Activated naive CD8-positive, alpha-beta T cell treated with anti-CD3 and anti-CD28 coated beads, Interleukin-2, amount 10 ng/mL, durations not matched to agents 7 days and 5 days (primary cell): ENCODE results near the gene IKZF1. TPM values are rescaled to one million over a fixed set of nuclear protein-coding genes. Genes with fewer than 3 reads are reported as not detected.
A peak's percentile ranks its signal among the peaks of the same experiment; 100 is the strongest.

ENCODE experiments used
- ATAC-seq: fragments of 150-1000 bp; cut with Tn5 transposase; one replicate; pipeline ENCODE4 v1.10.0; 2021; ENCODE audit warnings: low read depth, moderate library complexity
- POLR2A ChIA-PET: fragments of 350-600 bp; sonication (Branson Sonifier 250); formaldehyde crosslinking; loops from one replicate; lab custom pipeline; 2021; ENCODE audit warnings: antibody characterized with exemption; lab: Charles Lee
- DNase-seq: peaks from one replicate; pipeline ENCODE4 v3.0.0; 2021
- H3K27ac Mint-ChIP-seq: one replicate; pipeline ENCODE4 v1.8.0; 2022; ENCODE audit warnings: mild to moderate bottlenecking, mixed read lengths
- H3K27me3 Mint-ChIP-seq: one replicate; pipeline ENCODE4 v1.8.0; 2022; ENCODE audit warnings: mild to moderate bottlenecking, moderate library complexity, mixed read lengths
- H3K36me3 Mint-ChIP-seq: one replicate; pipeline ENCODE4 v1.8.0; 2021; ENCODE audit warnings: mild to moderate bottlenecking, mixed read lengths
- H3K4me1 Mint-ChIP-seq: one replicate; pipeline ENCODE4 v1.8.0; 2021; ENCODE audit warnings: mixed read lengths
- H3K4me3 Mint-ChIP-seq: one replicate; pipeline ENCODE4 v1.8.0; 2022; ENCODE audit warnings: mild to moderate bottlenecking, moderate library complexity, mixed read lengths
- H3K9me3 Mint-ChIP-seq: one replicate; pipeline ENCODE4 v1.8.0; 2021; ENCODE audit warnings: mixed read lengths
- total RNA-seq, 2 experiments: library from RNA; stranded (reverse); gene quantifications; one replicate each; pipeline ENCODE4 v1.2.3, GENCODE V29; 2021

Gene IKZF1
- total RNA-seq, 2 experiments from 2014 or later: 383 to 410 TPM

GRCh38 chr7:50292165-50292757, 12.3 kb upstream of the IKZF1 start:
- peaks cover 16% of the 10 kb centered on the region for H3K4me1 Mint-ChIP-seq
- H3K27me3 Mint-ChIP-seq: peaks cover 2% of the 10 kb centered on the region
- POLR2A ChIA-PET: no interaction called here
- H3K9me3 Mint-ChIP-seq: peaks cover 7% of the 10 kb centered on the region
- no peak overlapping the region for H3K4me3 Mint-ChIP-seq
- DNase-seq (no peak), ATAC-seq (no peak)
- peaks cover 3% of the 10 kb centered on the region for H3K36me3 Mint-ChIP-seq
- no peak overlapping the region for H3K27ac Mint-ChIP-seq

DNA sequence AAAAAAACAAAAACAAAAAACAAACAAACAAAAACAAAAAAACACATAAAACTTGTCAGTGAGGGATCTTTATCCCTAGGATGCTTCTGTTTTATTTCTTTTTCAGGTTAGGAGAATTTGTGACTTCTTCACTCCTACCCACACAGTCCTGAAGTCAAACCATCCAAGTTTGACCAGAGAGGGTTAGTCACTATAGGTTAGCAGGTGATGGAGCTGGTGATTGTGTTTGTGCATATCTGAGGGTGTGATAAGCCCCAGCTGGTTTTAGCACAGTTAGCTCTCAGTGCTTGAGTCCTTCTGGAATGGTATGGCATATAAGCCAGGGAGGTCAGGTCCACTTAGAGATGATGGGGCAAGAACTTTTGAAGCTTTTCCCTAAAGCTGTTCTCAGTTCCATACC, 11.8 kb upstream of the IKZF1 start:
- no peak for ATAC-seq
- POLR2A ChIA-PET: interaction anchor here (1.2 to 1.4 kb wide), 2 partner anchors 12 to 39 kb away, joined by 3 to 6 read pairs; partner anchors contain the start of gene IKZF1

DNA sequence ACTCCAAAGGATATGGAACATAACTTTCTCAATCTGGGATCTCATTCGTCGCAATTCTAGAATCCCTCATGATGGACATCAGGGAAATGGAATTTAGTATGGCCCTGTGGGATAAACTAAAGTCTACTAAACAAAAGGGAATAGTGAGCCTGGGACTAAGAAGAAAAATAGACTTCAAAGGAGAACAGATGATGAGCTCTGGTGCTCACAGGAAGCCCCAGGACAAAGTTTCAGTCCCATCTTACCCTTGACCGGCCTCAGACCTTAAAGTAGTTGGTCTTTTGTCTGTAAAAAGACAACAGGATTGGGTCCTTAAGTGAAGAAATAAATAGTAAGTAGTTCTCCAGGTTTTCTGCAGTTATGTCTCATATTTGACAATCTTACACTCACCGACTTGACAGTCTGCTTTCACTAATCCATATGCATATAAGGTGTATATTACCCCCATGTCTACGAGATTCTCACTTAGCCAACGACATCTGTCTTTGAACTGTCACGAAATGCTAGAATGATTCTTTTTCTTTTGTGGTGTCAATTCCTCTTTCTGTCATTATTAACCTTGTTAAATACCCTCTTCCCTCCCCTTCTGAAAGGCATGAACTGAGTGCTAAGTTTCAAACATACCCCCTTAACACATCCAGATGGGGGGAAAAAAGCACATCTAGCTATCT, 10.9 kb upstream of the IKZF1 start:
- H3K4me1 Mint-ChIP-seq: peaks cover 16% of the 10 kb centered on the region
- H3K36me3 Mint-ChIP-seq: peaks cover 3% of the 10 kb centered on the region
- H3K4me3 Mint-ChIP-seq: no peak overlapping the region
- ATAC-seq: no peak
- H3K27ac Mint-ChIP-seq: no peak overlapping the region
- peaks cover 2% of the 10 kb centered on the region for H3K27me3 Mint-ChIP-seq
- no peak for DNase-seq
- POLR2A ChIA-PET: interaction anchor here (0.9 to 1.4 kb wide), 3 partner anchors 11 to 74 kb away, joined by 3 to 6 read pairs (median 4); partner anchors contain the start of gene IKZF1
- peaks cover 7% of the 10 kb centered on the region for H3K9me3 Mint-ChIP-seq

More for the DNA sequence above, 11.8 kb upstream of the IKZF1 start:
- Mint-ChIP-seq H3K4me1 (peaks cover 15% of the 10 kb centered on the region), H3K9me3 (peaks cover 7% of the 10 kb centered on the region), H3K36me3 (peaks cover 3% of the 10 kb centered on the region), H3K4me3 (no peak overlapping the region), H3K27ac (no peak overlapping the region), H3K27me3 (peaks cover 2% of the 10 kb centered on the region)
- DNase-seq: no peak

- DNase-seq (no peak), ATAC-seq (no peak)
- Mint-ChIP-seq H3K36me3 (peaks cover 3% of the 10 kb centered on the region), H3K27ac (no peak overlapping the region), H3K4me3 (no peak overlapping the region), H3K4me1 (peaks cover 22% of the 10 kb centered on the region), H3K9me3 (peaks cover 7% of the 10 kb centered on the region), H3K27me3 (peaks cover 2% of the 10 kb centered on the region)
- POLR2A ChIA-PET: no interaction called here
These were observed 9.4 kb upstream of the IKZF1 start for GRCh38 chr7:50295133-50295532.

DNA sequence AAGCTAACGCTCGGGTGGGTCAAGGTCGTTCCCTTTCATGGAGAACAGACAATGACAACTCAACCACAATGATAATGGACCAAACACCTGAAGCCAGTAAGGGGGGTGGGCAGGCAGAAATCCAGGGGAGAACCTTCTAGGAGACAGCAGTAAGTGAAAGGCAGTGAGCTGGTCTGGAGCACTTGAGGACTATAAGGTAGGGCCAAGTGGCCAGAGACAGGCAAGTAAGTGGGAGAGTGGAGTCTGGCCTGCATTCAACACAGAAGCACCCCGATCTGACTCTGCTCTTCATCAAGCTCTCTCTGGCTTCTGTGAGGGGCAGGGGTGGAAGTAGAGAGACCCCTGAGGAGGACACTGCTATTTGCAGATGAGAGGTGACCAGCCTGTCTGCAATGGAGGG, 7.7 kb upstream of the IKZF1 start:
- Mint-ChIP-seq H3K9me3 (peaks cover 7% of the 10 kb centered on the region), H3K4me1 (peaks cover 35% of the 10 kb centered on the region), H3K27me3 (no peaks in the 10 kb centered on the region), H3K36me3 (peaks cover 1% of the 10 kb centered on the region), H3K27ac (no peak overlapping the region), H3K4me3 (no peak overlapping the region)
- DNase-seq: no peak
- ATAC-seq: no peak
- POLR2A ChIA-PET: interaction anchor here (1.1 kb wide), 1 partner anchor 22 kb away, joined by 3 read pairs; no protein-coding TSS in a partner anchor

- Mint-ChIP-seq H3K9me3 (peaks cover 2% of the 10 kb centered on the region), H3K27ac (peak overlapping the region; percentile 8), H3K4me3 (no peak overlapping the region), H3K27me3 (no peaks in the 10 kb centered on the region), H3K4me1 (peaks cover 33% of the 10 kb centered on the region), H3K36me3 (peaks cover 1% of the 10 kb centered on the region)
- DNase-seq (no peak), ATAC-seq (no peak)
- POLR2A ChIA-PET: interaction anchor here (0.7 to 2.3 kb wide), 4 partner anchors 30 to 92 kb away, joined by 3 to 8 read pairs (median 4); no protein-coding TSS in a partner anchor
These were observed 5.5 kb upstream of the IKZF1 start for GRCh38 chr7:50298811-50299562.

DNA sequence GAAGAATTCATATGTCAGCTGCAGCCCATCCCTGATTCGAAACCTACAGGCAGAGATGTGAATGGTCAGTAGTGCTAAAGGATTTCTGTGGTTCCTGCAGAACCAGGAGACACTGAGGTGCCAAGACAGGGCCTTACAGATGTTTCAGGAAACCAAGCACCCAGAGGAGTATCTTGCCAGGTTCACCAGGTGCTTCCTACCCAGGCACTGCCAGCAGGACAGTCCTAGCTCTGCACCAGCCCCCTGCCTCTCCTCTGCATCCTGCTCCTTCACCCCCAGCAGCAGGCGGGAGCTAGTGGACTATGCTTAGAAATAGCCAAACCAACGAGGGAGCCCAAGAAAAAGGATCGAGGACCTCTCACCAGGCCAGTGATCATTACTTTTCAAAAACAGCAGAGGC, 4.2 kb upstream of the IKZF1 start:
- H3K27ac Mint-ChIP-seq: peak overlapping the region; percentile 61
- DNase-seq (no peak), ATAC-seq (no peak)
- no peaks in the 10 kb centered on the region for H3K9me3 Mint-ChIP-seq
- peak overlapping the region; percentile 66 for H3K4me3 Mint-ChIP-seq
- peaks cover 5% of the 10 kb centered on the region for H3K36me3 Mint-ChIP-seq
- no peaks in the 10 kb centered on the region for H3K27me3 Mint-ChIP-seq
- POLR2A ChIA-PET: interaction anchor here (1.0 to 2.4 kb wide), 6 partner anchors 10 to 86 kb away, joined by 3 to 11 read pairs (median 4); no protein-coding TSS in a partner anchor
- peaks cover 33% of the 10 kb centered on the region for H3K4me1 Mint-ChIP-seq

GRCh38 chr7:50302486-50303334, 1.8 kb upstream of the IKZF1 start:
- Mint-ChIP-seq H3K36me3 (peaks cover 25% of the 10 kb centered on the region), H3K4me1 (peaks cover 36% of the 10 kb centered on the region), H3K9me3 (no peaks in the 10 kb centered on the region), H3K27me3 (no peaks in the 10 kb centered on the region), H3K27ac (peak overlapping the region; percentile 85), H3K4me3 (peak overlapping the region; percentile 74)
- no peak for ATAC-seq
- DNase-seq: no peak
- POLR2A ChIA-PET: interaction anchor here (2.6 to 21.3 kb wide), 3 partner anchors 15 to 75 kb away, joined by 8 to 489 read pairs (median 172); no protein-coding TSS in a partner anchor

DNA sequence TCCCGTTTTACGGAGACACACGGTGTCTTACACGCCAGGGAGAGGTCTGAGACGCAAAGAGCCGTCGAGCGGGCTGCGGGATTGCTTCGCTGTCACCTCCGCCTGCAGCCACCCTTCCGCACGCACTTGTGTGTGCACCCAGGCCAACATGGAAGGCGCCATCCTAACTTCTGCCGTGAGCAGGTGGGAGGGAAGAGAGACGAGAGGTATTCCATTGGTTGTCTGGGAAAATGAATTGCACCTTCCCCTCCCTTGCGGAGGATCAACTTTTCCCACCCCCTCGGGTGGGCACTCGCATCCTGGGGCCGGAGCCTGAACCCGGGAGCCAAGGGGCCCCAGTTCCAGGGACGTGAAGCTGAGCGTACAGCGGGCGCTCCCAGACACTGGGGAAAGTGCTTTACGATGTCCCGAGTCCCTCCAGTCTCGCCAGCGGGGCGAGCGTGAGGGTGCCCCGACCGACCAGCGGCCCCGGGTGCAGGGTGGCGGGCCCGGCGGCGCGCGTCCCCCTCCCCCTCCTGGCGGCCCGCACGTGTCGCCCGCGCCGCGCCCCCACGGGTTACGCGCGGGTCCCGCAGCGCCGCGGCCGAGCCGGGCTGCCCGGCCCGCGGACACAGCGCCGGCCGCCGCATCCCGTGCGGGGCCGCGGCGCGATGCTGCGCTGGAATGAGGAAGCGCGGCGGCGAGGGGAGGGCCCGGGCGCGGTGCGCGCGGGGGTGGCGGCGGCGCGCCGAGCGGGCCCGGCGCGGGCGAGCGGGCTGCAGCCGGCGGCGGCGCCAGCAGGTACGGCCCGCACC, 984 bp upstream of the IKZF1 start:
- Mint-ChIP-seq H3K4me3 (peak overlapping the region; percentile 74), H3K27me3 (no peaks in the 10 kb centered on the region), H3K36me3 (peaks cover 33% of the 10 kb centered on the region), H3K4me1 (peaks cover 36% of the 10 kb centered on the region), H3K27ac (peak overlapping the region; percentile 85), H3K9me3 (no peaks in the 10 kb centered on the region)
- POLR2A ChIA-PET: interaction anchor here (1.6 to 21.3 kb wide), 6 partner anchors 14 to 97 kb away, joined by 8 to 489 read pairs (median 150); no protein-coding TSS in a partner anchor
- no peak for DNase-seq
- peak; percentile 18 for ATAC-seq

DNA sequence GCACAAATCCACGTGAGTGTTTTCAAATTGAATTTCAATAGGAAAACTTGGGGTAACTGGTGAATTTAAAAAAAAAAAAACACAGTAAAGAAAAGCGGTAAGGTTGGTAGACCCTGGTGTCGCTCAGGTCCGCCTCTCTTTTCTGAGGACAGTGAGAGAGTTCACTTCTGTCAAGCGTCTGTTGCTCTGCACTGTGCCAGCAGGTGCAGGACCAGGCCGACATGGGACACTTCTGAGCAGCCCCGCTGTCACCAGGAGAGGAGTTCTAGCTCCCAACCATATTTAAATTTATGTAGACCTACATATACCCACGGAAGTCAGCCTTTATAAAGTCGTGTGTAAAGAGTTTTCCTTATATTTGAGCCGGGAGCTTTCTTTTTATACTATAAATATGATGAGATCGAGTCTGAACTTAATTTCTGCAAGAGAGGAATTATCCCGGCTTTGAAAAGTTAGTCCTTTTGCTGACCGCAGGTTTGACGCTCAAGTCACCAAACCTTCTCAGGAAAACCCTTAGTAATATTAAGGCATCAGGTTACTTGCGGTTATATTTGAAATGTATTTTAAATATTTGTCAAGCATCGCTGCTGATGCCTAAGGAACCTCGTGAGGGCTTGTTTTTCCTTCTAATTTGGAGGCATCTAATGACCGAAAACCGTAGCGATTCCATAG, 531 bp downstream of the IKZF1 start:
- no peaks in the 10 kb centered on the region for H3K27me3 Mint-ChIP-seq
- peaks cover 47% of the 10 kb centered on the region for H3K36me3 Mint-ChIP-seq
- peaks cover 31% of the 10 kb centered on the region for H3K4me1 Mint-ChIP-seq
- peak overlapping the region; percentile 97 for H3K27ac Mint-ChIP-seq
- peak overlapping the region; percentile 97 for H3K4me3 Mint-ChIP-seq
- peak; percentile 64 for DNase-seq
- ATAC-seq: peak; percentile 48
- POLR2A ChIA-PET: interaction anchor here (0.9 to 21.3 kb wide), 19 partner anchors 12 to 98 kb away, joined by 3 to 489 read pairs (median 6); no protein-coding TSS in a partner anchor
- no peaks in the 10 kb centered on the region for H3K9me3 Mint-ChIP-seq
